Mesendoderm (in vitro differentiated cells): Measurements from ENCODE around the gene SCAP.

ENCODE experiments used
- DNase-seq: peaks from one replicate; pipeline ENCODE4 v3.0.0; 2013
- H2AK5ac ChIP-seq: 2 replicates; pipeline ENCODE4 v1.6.1; 2013; ENCODE audit warnings: low read length, inconsistent platforms
- H2BK120ac ChIP-seq: 2 replicates; pipeline ENCODE4 v1.6.1; 2013; ENCODE audit warnings: low read depth, mild to moderate bottlenecking, low read length, moderate library complexity, mixed read lengths
- H2BK15ac ChIP-seq: replicated peaks from 2 replicates; pipeline ENCODE4 v1.6.1; 2013; ENCODE audit warnings: low read depth, mild to moderate bottlenecking, moderate library complexity
- H2BK5ac ChIP-seq: 2 replicates; pipeline ENCODE4 v1.6.1; 2013; ENCODE audit warnings: low read length, inconsistent platforms
- H3K18ac ChIP-seq: 2 replicates; pipeline ENCODE4 v1.6.1; 2013; ENCODE audit warnings: mild to moderate bottlenecking, low read length, mixed read lengths
- H3K23ac ChIP-seq: one replicate; pipeline ENCODE4 v1.6.1; 2013; ENCODE audit warnings: low read length
- H3K27ac ChIP-seq: 2 replicates; pipeline ENCODE4 v1.5.1; 2013; ENCODE audit warnings: low read depth, mild to moderate bottlenecking, inconsistent platforms, low read length, moderate library complexity
- H3K27me3 ChIP-seq: 2 replicates; pipeline ENCODE4 v1.6.1; 2013; ENCODE audit warnings: low read length, control low read depth, mild to moderate bottlenecking, inconsistent platforms; ENCODE audit not compliant: insufficient read depth, poor library complexity
- H3K36me3 ChIP-seq: 2 replicates; pipeline ENCODE4 v1.6.1; 2013; ENCODE audit warnings: low read length, inconsistent platforms; ENCODE audit not compliant: control insufficient read depth, insufficient read depth
- H3K4ac ChIP-seq: one replicate; pipeline ENCODE4 v1.6.1; 2013; ENCODE audit warnings: low read depth, mild to moderate bottlenecking, low read length, moderate library complexity
- H3K4me1 ChIP-seq: 2 replicates; pipeline ENCODE4 v1.6.1; 2013; ENCODE audit warnings: low read depth, low read length, inconsistent platforms; ENCODE audit not compliant: control insufficient read depth
- H3K4me2 ChIP-seq: 2 replicates; pipeline ENCODE4 v1.6.1; 2013; ENCODE audit warnings: low read length
- H3K4me3 ChIP-seq: 2 replicates; pipeline ENCODE4 v1.5.1; 2013; ENCODE audit warnings: mild to moderate bottlenecking, low read length
- H3K56ac ChIP-seq: one replicate; pipeline ENCODE4 v1.6.1; 2013; ENCODE audit warnings: low read length
- H3K79me1 ChIP-seq: 2 replicates; pipeline ENCODE4 v1.6.1; 2013; ENCODE audit warnings: low read length, inconsistent platforms
- H3K79me2 ChIP-seq: 2 replicates; pipeline ENCODE4 v1.6.1; 2013; ENCODE audit warnings: mild to moderate bottlenecking, low read length; ENCODE audit not compliant: control insufficient read depth, insufficient read depth
- H3K9ac ChIP-seq: 2 replicates; pipeline ENCODE4 v1.6.1; 2013; ENCODE audit warnings: low read length, inconsistent platforms
- H4K5ac ChIP-seq: one replicate; pipeline ENCODE4 v1.6.1; 2013; ENCODE audit warnings: low read length
- H4K8ac ChIP-seq: one replicate; pipeline ENCODE4 v1.6.1; 2013; ENCODE audit warnings: low read depth, mild to moderate bottlenecking, control low read depth, low read length, moderate library complexity
- WGBS: extraction: QIAGEN DNeasy Blood & Tissue Kit; methylation state at CpG from one replicate; pipeline ENCODE4 v1.1.7; 2013; ENCODE audit warnings: low lambda C conversion rate, missing lambda C conversion rate; ENCODE audit not compliant: insufficient coverage; ENCODE audit errors: extremely low coverage; 5-methylcytosine and 5-hydroxymethylcytosine counted together

Gene SCAP

DNA sequence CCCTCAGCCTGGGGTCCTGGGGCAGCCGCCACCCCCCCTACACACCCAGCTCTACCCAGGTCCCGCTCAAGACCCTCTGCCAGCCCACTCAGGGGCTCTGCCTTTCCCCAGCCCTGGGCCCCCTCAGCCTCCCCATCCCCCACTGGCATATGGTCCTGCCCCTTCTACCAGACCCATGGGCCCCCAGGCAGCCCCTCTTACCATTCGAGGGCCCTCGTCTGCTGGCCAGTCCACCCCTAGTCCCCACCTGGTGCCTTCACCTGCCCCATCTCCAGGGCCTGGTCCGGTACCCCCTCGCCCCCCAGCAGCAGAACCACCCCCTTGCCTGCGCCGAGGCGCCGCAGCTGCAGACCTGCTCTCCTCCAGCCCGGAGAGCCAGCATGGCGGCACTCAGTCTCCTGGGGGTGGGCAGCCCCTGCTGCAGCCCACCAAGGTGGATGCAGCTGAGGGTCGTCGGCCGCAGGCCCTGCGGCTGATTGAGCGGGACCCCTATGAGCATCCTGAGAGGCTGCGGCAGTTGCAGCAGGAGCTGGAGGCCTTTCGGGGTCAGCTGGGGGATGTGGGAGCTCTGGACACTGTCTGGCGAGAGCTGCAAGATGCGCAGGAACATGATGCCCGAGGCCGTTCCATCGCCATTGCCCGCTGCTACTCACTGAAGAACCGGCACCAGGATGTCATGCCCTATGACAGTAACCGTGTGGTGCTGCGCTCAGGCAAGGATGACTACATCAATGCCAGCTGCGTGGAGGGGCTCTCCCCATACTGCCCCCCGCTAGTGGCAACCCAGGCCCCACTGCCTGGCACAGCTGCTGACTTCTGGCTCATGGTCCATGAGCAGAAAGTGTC is 64.7 kb downstream of the SCAP start:
- Histone ChIP-seq H4K5ac (no peak overlapping the region), H3K56ac (no peak overlapping the region), H3K36me3 (peaks cover 23% of the 10 kb centered on the region), H3K27me3 (no peaks in the 10 kb centered on the region), H3K79me1 (no peaks in the 10 kb centered on the region), H3K23ac (no peak overlapping the region), H3K4me3 (no peak overlapping the region), H2BK15ac (no peak overlapping the region), H2AK5ac (no peak overlapping the region), H3K9ac (no peak overlapping the region), H3K4me2 (no peak overlapping the region), H4K8ac (no peak overlapping the region), H3K4me1 (no peaks in the 10 kb centered on the region), H3K79me2 (no peaks in the 10 kb centered on the region), H2BK5ac (no peak overlapping the region), H3K4ac (no peak overlapping the region), H2BK120ac (no peak overlapping the region), H3K27ac (no peak overlapping the region), H3K18ac (no peak overlapping the region)
- no CpG with 5 or more reads among the region's 30 CpGs for WGBS
- DNase-seq = no peak

GRCh38 chr3:47410417-47410720 is 65.4 kb downstream of the SCAP start:
- H3K4me3 ChIP-seq = no peak overlapping the region
- H3K79me2 ChIP-seq = no peaks in the 10 kb centered on the region
- H3K23ac ChIP-seq = no peak overlapping the region
- no peak overlapping the region for H4K5ac ChIP-seq
- H3K9ac ChIP-seq = no peak overlapping the region
- H2BK5ac ChIP-seq = no peak overlapping the region
- H2AK5ac ChIP-seq = no peak overlapping the region
- H3K27me3 ChIP-seq = no peaks in the 10 kb centered on the region
- H3K27ac ChIP-seq = no peak overlapping the region
- no peak overlapping the region for H3K4me2 ChIP-seq
- no peak for DNase-seq
- no peak overlapping the region for H3K4ac ChIP-seq
- H2BK15ac ChIP-seq = no peak overlapping the region
- H4K8ac ChIP-seq = no peak overlapping the region
- peaks cover 23% of the 10 kb centered on the region for H3K36me3 ChIP-seq
- H2BK120ac ChIP-seq = no peak overlapping the region
- H3K56ac ChIP-seq = no peak overlapping the region
- no peak overlapping the region for H3K18ac ChIP-seq
- no peaks in the 10 kb centered on the region for H3K4me1 ChIP-seq
- WGBS = no CpG with 5 or more reads among the region's 10 CpGs
- H3K79me1 ChIP-seq = no peaks in the 10 kb centered on the region

GRCh38 chr3:47409688-47410416 is 65.9 kb downstream of the SCAP start:
- Histone ChIP-seq H3K4me1 (no peaks in the 10 kb centered on the region), H3K36me3 (peaks cover 23% of the 10 kb centered on the region), H3K9ac (no peak overlapping the region), H3K79me2 (no peaks in the 10 kb centered on the region), H2BK5ac (no peak overlapping the region), H3K4me3 (no peak overlapping the region), H3K27ac (no peak overlapping the region), H3K4me2 (no peak overlapping the region), H2BK15ac (no peak overlapping the region), H4K8ac (no peak overlapping the region), H3K79me1 (no peaks in the 10 kb centered on the region), H3K18ac (no peak overlapping the region), H3K4ac (no peak overlapping the region), H4K5ac (no peak overlapping the region), H2BK120ac (no peak overlapping the region), H3K23ac (no peak overlapping the region), H3K27me3 (no peaks in the 10 kb centered on the region), H2AK5ac (no peak overlapping the region), H3K56ac (no peak overlapping the region)
- no peak for DNase-seq
- no CpG with 5 or more reads among the region's 26 CpGs for WGBS

DNA sequence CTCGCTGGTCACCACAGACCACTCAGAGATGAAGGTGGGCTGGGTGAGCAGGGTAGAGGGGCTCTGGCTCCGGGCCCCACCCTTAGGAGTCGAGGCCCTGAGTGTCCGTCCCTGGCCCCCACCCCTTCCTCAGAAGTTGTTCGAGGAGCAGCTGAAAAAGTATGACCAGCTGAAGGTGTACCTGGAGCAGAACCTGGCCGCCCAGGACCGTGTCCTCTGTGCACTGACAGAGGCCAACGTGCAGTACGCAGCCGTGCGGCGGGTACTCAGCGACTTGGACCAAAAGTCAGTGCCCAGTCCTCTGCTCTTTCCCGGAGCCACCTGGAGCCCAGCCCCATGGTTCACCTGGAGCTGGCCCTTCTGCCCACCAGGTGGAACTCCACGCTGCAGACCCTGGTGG is 66.5 kb downstream of the SCAP start:
- Histone ChIP-seq H4K8ac (no peak overlapping the region), H2AK5ac (no peak overlapping the region), H3K4me2 (no peak overlapping the region), H3K27me3 (no peaks in the 10 kb centered on the region), H4K5ac (no peak overlapping the region), H3K23ac (no peak overlapping the region), H2BK5ac (no peak overlapping the region), H3K4me1 (no peaks in the 10 kb centered on the region), H3K36me3 (peaks cover 22% of the 10 kb centered on the region), H3K4me3 (no peak overlapping the region), H3K56ac (no peak overlapping the region), H3K4ac (no peak overlapping the region), H3K27ac (no peak overlapping the region), H3K79me2 (no peaks in the 10 kb centered on the region), H2BK15ac (no peak overlapping the region), H2BK120ac (no peak overlapping the region), H3K18ac (no peak overlapping the region), H3K9ac (no peak overlapping the region), H3K79me1 (no peaks in the 10 kb centered on the region)
- no peak for DNase-seq
- no CpG with 5 or more reads among the region's 15 CpGs for WGBS

- Histone ChIP-seq H3K4me2 (no peak overlapping the region), H3K36me3 (peaks cover 18% of the 10 kb centered on the region), H3K79me1 (no peaks in the 10 kb centered on the region), H3K4me1 (no peaks in the 10 kb centered on the region), H2AK5ac (no peak overlapping the region), H3K4ac (no peak overlapping the region), H3K4me3 (no peak overlapping the region), H4K5ac (no peak overlapping the region), H3K79me2 (no peaks in the 10 kb centered on the region), H2BK120ac (no peak overlapping the region), H3K56ac (no peak overlapping the region), H3K27ac (no peak overlapping the region), H3K18ac (no peak overlapping the region), H4K8ac (no peak overlapping the region), H2BK15ac (no peak overlapping the region), H2BK5ac (no peak overlapping the region), H3K23ac (no peak overlapping the region), H3K9ac (no peak overlapping the region), H3K27me3 (no peaks in the 10 kb centered on the region)
- no peak for DNase-seq
- WGBS = no CpG with 5 or more reads among the region's 15 CpGs
These were observed 66.9 kb downstream of the SCAP start for GRCh38 chr3:47408839-47409229.
